Thyroid gland (tissue), 4 donors: ENCODE measurements around the gene CHRFAM7A.
"Not testable (repeated sequence)": the region's sequence is repeated elsewhere in the genome, so short reads cannot be mapped to it uniquely, and the experiment has no call there.

Experiments
- POLR2A ChIP-seq, 2 donors: fragments of 450-650 bp; IDR thresholded peaks; one replicate each; pipeline ENCODE4 v1.6.1; 2017; ENCODE audit warnings: antibody characterized with exemption in 2 of 2, mild to moderate bottlenecking in 2 of 2, moderate library complexity in 1 of 2
- TF ChIP-seq, protein P1 (sequence below), 6 experiments: fragments of 200-600 bp in 3 of 6; fragments of 450-650 bp in 3 of 6; sonication (generic) in 3 of 6; IDR thresholded peaks; one replicate each; pipeline ENCODE4 v1.5.1; 2016 to 2019; ENCODE audit warnings: antibody characterized with exemption in 6 of 6, mild to moderate bottlenecking in 2 of 6, inconsistent platforms in 1 of 6, moderate library complexity in 1 of 6

GRCh38 chr15:30321063-30321462 lies 72.3 kb downstream of the CHRFAM7A start:
- TF ChIP-seq, protein P1, sequence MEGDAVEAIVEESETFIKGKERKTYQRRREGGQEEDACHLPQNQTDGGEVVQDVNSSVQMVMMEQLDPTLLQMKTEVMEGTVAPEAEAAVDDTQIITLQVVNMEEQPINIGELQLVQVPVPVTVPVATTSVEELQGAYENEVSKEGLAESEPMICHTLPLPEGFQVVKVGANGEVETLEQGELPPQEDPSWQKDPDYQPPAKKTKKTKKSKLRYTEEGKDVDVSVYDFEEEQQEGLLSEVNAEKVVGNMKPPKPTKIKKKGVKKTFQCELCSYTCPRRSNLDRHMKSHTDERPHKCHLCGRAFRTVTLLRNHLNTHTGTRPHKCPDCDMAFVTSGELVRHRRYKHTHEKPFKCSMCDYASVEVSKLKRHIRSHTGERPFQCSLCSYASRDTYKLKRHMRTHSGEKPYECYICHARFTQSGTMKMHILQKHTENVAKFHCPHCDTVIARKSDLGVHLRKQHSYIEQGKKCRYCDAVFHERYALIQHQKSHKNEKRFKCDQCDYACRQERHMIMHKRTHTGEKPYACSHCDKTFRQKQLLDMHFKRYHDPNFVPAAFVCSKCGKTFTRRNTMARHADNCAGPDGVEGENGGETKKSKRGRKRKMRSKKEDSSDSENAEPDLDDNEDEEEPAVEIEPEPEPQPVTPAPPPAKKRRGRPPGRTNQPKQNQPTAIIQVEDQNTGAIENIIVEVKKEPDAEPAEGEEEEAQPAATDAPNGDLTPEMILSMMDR (IDR thresholded peaks at IDR 0.05): not testable (repeated sequence)
- TF ChIP-seq POLR2A (IDR thresholded peaks at IDR 0.05): not testable (repeated sequence)
